GM12891 (cell line): Measurements from ENCODE around the gene AXIN1.
"Not testable (repeated sequence)": the region's sequence is repeated elsewhere in the genome, so short reads cannot be mapped to it uniquely, and the experiment has no call there.

Experiments used
- DNase-seq: peaks from one replicate; pipeline ENCODE4 v3.0.0; 2011; ENCODE audit warnings: low spot score; ENCODE audit not compliant: insufficient read length
- FAIRE-seq: peaks from 2 replicates; lab custom pipeline; 2011; peaks lifted over from hg19 to GRCh38; lab: Jason Lieb, UNC
- PAX5 ChIP-seq: IDR thresholded peaks from 2 replicates; pipeline ENCODE4 v1.6.1; 2011; ENCODE audit warnings: low read length, moderate library complexity, mild to moderate bottlenecking; ENCODE audit not compliant: insufficient read depth, severe bottlenecking
- POLR2A ChIP-seq: IDR thresholded peaks from 2 replicates; pipeline ENCODE4 v1.6.1; 2011; ENCODE audit warnings: low read depth, low read length, control low read depth
- POLR2AphosphoS5 ChIP-seq: IDR thresholded peaks from 2 replicates; pipeline ENCODE4 v1.6.1; 2011; ENCODE audit warnings: low read depth, low read length, control low read depth
- POU2F2 ChIP-seq: IDR thresholded peaks from 2 replicates; pipeline ENCODE4 v1.6.1; 2011; ENCODE audit warnings: low read depth, mild to moderate bottlenecking, control low read depth, low read length, moderate library complexity
- SPI1 ChIP-seq: IDR thresholded peaks from 2 replicates; pipeline ENCODE4 v1.6.1; 2011; ENCODE audit warnings: low read depth, low read length, control low read depth
- TAF1 ChIP-seq: IDR thresholded peaks from 2 replicates; pipeline ENCODE4 v1.6.1; 2011; ENCODE audit warnings: low read depth, low read length, control low read depth

The AXIN1 gene

DNA sequence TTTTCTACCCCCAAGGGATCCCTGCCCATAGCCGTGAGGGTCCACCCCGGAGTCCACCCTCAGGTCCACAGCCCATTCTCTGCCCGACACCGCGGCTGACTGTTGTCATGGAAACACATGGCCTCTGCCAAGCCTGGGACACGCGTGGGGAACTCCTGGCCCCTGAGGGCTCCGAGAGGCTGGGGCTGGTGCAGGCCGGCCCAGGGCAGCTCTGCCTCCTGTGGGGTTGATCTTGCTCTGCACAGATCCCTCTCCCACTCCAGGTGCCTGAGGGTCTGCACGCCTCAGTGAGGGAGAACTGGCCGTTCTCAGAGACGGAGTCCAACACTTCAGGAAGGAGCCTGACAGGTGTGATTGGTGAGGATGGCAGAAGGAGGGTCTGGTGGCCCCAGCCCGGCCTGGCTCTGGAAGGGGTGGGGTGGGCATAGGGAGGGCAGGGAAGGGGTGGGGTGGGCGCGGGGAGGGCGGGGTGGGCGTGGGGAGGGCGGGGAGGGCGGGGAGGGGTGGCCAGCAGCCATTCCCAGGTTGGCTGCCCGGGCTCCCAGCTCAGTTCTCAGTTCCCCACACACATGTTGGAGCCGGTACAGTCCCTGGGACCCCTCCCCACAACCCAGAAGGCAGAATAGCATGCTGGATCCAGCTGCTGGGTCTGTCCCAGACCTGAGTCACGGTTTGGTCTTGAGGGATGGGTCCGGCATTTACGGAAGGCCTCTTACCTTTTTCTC, 11.4 kb upstream of the AXIN1 start:
- DNase-seq (no peak), FAIRE-seq (no peak)
- TF ChIP-seq POLR2AphosphoS5 (no peak), PAX5 (no peak), SPI1 (no peak), TAF1 (no peak), POLR2A (no peak), POU2F2 (no peak)

- DNase-seq (no peak), FAIRE-seq (no peak)
- TF ChIP-seq TAF1, result no peak
- no peak for TF ChIP-seq POLR2A
- no peak for TF ChIP-seq PAX5
- no peak for TF ChIP-seq SPI1
- no peak for TF ChIP-seq POLR2AphosphoS5
- no peak for TF ChIP-seq POU2F2
Observed at GRCh38 chr16:363110-363765, 10.7 kb upstream of the AXIN1 start.

- FAIRE-seq, DNase-seq: not testable (repeated sequence)
Observed at GRCh38 chr16:362702-362999, 10.1 kb upstream of the AXIN1 start.

DNA sequence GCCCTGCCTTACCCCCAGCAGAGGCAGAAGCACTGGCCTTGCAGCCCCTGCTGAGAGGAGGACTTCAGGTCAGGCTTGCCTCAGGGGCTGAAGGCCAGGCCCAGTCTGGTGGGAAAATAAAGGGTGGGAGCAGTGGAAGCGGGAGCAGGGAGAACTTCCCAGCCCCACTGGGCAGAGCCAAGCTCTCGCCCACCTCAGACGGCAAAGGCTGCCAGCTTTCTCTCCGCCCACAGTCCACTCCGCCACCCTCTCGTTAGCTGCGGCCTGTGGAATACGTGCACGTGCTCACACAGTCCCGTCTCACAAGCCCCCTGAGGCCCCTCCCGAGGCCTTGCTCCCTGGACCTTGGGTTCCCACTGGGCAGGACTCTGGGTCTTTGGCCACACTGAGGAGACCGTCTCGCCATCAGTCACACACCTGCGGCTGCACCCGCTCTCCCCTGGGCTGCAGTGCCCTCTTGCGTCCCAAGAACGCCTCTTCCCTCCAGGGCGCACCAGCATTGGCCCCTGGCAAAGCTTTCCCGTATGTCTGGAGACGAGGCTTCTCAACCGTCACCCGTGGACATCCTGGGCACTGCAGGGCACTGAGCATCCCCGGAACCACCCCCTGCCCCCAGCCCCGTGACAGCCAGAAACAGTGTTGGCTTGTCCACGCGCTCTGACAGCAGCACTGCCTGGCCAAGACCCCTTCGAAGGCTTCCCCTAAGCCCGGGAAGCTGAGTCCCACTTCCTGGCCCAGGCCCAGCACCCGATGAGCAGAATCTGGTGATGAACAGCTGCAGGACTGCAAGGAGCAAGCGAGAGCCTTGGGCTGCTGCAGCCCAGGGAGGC, 9.6 kb upstream of the AXIN1 start:
- DNase-seq (peak; percentile 96), FAIRE-seq (peak; percentile 93)
- TF ChIP-seq POU2F2 (peak; percentile 31; the same call in 1 of the 2 replicates), PAX5 (no peak), SPI1 (no peak), POLR2AphosphoS5 (no peak), POLR2A (no peak), TAF1 (no peak)

GRCh38 chr16:361341-361871, 8.9 kb upstream of the AXIN1 start:
- FAIRE-seq, result peak; percentile 55
- no peak for DNase-seq
- no peak for TF ChIP-seq PAX5
- no peak for TF ChIP-seq POLR2A
- TF ChIP-seq POU2F2, result no peak
- TF ChIP-seq SPI1, result no peak
- TF ChIP-seq POLR2AphosphoS5, result no peak
- TF ChIP-seq TAF1, result no peak

DNA sequence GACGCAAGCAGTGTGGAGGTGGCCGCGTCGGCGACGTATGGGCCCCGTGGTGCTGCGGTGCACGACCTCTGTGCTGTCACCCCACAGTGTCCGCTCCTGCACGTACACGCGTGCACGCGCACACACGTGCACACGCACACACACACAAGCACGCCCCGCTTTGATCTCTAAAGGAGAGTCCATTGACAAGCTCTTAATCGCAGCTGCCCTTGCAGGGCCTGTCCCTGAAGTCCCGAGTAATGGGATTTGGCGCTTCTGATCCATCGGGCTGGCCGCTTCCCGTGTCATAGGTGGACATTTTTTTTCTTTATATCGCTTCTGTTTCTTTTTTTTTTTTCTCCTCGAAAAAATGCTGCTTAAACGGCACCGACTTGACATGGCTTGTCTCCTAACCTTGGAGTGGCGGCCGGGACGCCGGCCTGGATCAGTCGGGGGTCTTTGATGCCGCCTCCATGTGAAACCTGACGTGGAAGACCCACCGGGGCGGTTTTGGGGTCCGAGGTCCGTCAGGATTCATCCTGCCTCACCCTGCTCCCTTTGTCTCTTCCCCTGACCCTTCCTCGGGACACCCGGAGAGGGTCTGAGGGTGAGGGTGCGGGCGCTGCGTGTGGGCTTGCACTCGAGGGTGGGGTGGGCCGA, 8.3 kb upstream of the AXIN1 start:
- DNase-seq, result no peak
- TF ChIP-seq TAF1 (no peak), POU2F2 (no peak), PAX5 (no peak), POLR2AphosphoS5 (no peak), POLR2A (no peak), SPI1 (no peak)
- FAIRE-seq, result no peak

DNA sequence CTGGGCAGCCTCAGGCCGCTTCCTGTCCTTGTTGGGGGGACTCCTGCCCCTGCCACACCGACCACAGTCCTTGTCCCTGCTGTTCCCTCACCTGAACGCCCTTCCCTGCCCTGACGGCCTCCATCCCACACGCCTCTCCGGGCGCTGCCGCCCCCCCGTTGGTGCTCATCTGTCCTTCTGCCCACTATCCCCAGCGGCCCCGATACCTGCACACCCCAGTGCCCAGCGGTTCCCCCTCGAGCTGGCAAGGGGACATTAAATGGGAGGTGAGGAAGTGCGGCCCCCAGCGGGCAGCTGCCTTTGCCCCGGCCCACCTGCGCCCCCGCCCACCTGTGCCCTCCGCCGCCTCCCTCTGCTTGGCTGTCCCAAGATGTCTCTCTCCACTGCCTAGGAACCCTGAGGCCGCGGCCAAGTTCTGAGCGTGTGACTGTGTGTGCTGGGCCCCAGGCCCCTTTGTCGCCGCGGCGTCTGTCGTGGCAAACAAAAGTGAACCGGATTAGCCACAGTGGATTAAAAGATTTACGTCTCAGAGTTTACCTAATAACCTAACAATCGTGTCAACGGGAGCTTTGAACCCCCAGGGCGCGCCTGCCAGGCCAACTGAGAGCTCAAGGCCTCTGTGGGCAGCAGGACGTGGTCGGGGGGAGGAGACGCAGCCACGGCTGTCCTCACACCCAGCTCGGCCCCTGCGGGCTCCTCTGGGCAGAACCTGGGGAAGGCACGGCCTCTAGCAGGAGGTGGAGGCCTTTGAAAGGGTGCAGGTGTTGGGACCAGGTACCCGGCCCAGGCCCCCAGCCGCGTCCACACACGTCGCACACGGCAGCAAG, 7.6 kb upstream of the AXIN1 start:
- no peak for FAIRE-seq
- no peak for DNase-seq
- TF ChIP-seq SPI1 (no peak), PAX5 (no peak), TAF1 (no peak), POU2F2 (no peak), POLR2AphosphoS5 (no peak), POLR2A (no peak)

GRCh38 chr16:359067-359763, 6.7 kb upstream of the AXIN1 start:
- DNase-seq (no peak), FAIRE-seq (no peak)
- TF ChIP-seq SPI1, result no peak
- TF ChIP-seq TAF1, result no peak
- no peak for TF ChIP-seq PAX5
- TF ChIP-seq POLR2A, result no peak
- TF ChIP-seq POU2F2, result no peak
- no peak for TF ChIP-seq POLR2AphosphoS5
